ENCODE results near the gene CLCN6.
"Not testable (repeated sequence)": the region's sequence is repeated elsewhere in the genome, so short reads cannot be mapped to it uniquely, and the experiment has no call there.

CLCN6 gene

GRCh38 chr1:11795238-11795890 is 10.6 kb upstream of the CLCN6 start:
- no peak for DNase-seq

- DNase-seq = no peak
Observed at GRCh38 chr1:11796036-11796828, 9.8 kb upstream of the CLCN6 start.

- DNase-seq = no peak
Observed at GRCh38 chr1:11797525-11798216, 8.3 kb upstream of the CLCN6 start.

DNA sequence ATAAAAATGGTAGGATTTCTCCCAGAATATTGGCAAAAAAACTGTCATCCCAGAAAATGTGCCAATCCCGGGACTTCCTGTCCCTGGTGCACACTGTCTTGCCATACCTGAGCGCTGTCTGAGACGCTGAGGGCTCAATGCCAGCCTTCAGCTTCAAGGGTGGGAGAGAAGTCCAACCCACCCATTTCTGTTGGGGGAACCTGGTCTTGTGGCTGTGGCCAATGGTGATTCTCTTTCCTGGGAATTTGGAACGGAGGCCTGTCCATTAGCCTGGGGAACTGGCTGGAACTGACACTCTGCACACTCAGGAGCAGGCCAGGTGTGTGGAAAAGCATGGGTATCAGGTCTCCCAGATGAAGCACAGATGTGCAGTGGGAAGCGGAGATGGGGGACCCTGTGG is 6.9 kb upstream of the CLCN6 start:
- no peak for DNase-seq

GRCh38 chr1:11799896-11800295 is 6.1 kb upstream of the CLCN6 start:
- no peak for DNase-seq

DNA sequence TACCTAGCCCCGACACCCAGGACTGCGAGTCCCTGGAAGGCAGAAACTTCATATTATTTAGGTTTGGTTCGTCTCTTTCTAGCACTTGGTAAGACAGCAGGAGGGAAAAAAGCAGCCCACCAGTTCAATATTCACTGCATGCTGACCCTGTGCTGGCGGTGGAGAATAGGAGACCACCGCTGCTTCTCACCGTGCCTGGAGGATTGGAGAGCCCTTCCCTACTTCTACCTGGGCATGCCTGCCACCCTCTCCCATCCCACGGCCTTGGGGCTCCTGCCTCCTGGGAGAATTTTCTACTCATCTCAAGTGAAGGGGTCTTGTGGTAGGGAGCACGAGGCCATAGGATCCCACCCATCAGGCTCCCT is 5.6 kb upstream of the CLCN6 start:
- DNase-seq = no peak

DNA sequence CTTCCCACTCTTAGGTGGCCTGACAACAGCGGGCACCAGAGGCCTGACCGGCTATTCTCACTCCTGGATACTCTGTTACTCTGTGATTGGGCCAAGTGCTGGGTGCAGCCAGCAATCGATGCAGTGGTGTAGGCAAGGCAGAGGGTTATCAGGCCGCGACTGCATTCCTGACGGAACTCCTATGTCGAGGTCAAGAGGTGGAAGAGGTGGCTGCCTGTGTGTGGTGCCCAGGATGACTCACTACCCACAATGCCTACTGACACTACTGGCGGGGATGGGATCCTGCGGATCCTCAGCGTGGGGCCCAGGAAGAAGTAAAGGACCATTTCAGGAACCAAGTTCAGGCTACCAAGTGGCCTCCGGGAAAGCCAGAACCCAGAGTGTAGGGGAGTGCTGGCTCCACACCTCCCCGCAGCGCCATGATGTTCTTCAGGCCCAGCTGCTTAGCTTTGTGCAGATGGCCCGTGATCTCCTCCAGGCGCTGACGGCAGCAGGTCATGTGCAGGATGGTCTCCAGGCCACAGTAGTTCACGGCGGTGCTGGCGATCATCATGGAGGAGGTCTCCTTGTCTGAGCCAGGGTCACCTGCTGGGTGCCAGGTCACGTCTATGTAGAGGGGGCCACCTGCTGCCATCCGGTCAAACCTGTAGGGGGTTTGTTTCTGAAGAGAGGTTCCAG is 5.1 kb upstream of the CLCN6 start:
- no peak for DNase-seq

DNA sequence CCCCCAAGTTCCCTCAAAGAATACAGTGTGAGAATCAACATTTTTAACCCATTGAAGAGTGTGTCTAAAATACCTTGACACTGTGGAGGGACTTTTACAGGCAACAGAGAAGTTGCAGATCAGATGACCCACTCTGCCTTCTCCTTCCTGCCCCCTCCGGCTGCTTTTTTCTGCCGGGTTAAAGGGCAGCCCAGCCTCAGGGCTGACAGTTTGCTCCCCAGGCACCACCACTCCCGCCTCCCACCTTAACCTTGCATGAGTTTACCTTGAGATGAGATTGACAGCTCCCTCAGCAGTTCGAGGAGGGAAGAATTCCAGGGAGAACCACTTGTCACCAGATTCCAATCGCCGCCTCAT is 3.4 kb upstream of the CLCN6 start:
- no peak for DNase-seq

GRCh38 chr1:11802973-11803885 is 2.8 kb upstream of the CLCN6 start:
- DNase-seq = peak; percentile 82

DNA sequence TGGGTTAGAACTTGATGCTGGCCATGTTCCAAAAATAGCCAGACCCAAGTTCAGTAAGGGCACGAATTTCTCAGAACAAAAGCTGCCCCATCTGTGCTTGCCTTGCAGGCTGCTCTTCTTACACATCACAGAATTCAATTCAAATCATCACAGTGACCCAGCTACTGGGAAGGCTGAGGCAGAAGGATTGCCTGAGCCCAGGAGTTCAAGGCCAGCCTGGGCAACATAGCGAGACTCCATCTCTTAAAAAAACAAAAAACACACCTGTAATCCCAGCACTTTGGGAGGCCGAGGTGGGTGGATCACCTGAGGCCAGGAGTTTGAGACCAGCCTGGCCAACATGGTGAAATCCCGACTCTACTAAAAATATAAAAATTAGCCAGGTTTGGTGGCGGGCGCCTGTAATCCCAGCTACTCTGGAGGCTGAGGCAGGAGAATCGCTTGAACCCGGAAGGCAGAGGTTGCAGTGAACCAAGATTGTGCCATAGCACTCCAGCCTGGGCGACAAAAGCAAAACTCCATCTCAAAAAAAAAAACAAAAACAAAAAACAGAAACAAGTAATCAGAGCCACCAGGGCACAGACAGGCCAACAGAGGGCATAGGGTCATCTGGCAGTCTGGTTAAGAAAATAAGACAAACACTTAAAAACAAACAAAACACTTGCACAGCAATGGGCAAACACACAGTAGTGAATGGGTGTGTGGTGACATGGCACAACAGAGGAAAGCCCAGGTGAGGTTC is 1.9 kb upstream of the CLCN6 start:
- DNase-seq = not testable (repeated sequence)

GRCh38 chr1:11804666-11805421 is 1.1 kb upstream of the CLCN6 start:
- DNase-seq = peak; percentile 16

DNA sequence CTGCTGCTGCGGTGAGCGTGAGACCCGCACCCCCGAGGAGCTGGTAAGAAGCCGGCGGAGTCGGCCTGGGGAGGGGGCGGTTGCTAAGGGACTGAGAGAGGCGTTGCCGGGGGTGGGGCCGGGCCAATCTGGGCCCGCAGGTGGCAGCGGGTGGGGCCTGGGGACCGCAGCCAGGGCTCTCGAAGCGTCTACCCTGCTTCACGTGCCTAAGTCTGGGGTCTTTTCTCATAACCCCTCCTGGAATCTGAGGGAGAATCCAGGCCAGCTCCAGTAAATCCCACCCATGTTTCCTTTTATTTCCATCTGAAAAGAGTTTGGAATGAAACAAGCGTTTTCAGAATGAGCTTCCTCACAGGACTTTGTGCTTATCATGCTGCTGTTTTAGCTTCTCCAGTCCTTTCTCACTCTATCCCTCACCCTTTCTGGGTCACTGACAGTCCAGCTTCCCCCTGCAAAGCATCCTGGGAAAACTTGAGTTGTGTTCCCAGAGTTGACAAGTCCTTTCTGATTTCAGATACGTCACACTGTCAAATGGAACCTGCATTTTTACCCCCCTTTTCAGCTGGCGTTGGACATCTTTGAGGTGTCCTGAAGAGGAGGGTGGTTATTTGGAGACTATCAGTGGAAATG is 431 bp downstream of the CLCN6 start:
- no peak for DNase-seq

GRCh38 chr1:11807133-11807532 is 1.1 kb downstream of the CLCN6 start:
- DNase-seq = no peak

- DNase-seq = no peak
Observed at GRCh38 chr1:11813021-11813420, 7.0 kb downstream of the CLCN6 start.

DNA sequence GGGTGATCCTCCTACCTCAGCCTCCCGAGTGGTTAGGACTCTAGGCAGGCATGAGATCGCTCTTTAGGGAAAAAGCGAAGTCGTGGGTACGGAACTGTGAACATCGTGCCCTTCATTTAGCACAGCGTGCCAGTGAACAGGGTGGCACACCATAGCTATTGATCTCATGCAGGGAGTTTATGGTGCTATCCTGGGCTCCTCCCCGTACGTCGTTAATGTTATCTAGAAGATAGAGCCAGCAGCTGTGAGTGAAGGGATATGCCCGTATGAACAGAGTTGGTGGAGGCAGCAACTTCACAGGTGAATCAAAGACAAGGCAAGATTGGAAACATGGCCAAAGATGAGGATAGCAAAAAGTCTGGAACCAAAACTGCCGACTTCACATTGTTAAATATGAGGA is 11.2 kb downstream of the CLCN6 start:
- DNase-seq = no peak

DNA sequence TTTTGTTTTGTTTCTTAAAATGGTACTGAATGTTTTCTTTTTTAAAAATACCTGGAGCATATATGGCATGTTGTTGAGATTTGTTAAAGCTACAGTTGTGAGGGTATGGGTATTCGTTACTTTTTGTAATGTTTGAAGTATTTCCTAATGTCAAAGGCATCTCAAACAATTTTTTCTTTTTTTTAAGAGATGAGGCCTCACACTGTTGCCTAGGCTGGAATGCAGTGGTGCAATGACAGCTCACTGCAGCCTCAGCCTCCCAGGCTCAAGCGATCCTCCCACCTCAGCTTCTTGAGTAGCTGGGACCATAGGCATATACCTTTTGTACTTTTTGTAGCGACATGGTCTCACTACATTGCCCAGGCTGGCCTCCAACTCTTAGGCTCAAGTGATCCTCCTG is 16.1 kb downstream of the CLCN6 start:
- DNase-seq = no peak

DNA sequence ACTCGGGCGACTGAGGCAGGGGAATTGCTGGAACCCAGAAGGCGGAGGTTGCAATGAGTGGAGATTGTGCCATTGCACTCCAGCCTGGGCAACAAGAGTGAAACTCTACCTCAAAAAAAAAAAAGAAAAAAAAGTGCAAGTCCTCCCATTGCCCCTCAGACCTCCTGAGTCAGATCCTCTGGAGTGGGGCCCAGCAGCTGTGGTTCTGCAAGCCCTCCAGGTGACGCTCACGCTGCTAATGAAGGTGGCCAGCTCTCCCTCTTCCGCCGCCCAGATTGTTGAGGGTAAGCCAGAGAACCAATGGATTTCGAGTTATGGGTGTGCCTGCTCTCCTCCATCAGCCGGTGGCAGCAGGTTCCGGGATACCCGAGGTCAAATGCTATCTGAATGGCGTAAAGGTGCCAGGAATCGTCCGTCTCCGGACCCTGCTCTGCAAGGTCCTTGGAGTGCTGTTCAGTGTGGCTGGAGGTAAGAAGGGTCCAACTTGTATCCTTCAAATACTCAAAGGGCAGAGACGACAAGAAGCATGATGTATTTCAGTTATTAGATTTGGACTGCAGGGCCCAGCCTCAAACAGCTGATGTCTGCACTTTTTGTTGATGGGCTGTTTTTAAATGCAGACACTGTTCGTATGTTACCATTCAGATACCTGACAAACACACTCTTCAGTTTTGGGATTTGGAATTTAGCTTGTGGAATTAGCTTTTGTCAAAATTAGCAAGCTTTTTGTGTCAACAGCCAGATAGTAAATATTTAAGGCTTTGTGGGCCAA is 17.6 kb downstream of the CLCN6 start:
- no peak for DNase-seq

DNA sequence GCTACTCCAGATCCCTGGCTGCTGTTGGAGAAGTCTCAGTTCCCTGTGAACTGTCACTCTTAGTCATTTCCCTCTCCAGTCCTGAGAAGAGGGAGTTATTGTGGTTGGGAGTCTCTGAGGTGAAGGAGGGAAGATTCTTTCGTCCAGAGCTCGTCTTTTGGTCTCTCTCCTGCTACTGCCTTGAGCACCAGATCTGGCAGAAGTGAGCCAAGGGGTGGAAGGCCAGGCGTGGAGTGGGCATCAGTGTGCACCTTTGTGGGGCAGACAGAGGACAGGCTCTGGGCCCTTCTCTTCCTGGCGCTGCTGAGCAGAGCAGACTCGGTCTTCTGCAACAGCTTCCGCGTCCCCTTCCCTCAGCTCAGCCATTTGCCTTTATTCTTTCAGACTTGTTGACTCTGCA is 19.1 kb downstream of the CLCN6 start:
- DNase-seq = no peak

DNA sequence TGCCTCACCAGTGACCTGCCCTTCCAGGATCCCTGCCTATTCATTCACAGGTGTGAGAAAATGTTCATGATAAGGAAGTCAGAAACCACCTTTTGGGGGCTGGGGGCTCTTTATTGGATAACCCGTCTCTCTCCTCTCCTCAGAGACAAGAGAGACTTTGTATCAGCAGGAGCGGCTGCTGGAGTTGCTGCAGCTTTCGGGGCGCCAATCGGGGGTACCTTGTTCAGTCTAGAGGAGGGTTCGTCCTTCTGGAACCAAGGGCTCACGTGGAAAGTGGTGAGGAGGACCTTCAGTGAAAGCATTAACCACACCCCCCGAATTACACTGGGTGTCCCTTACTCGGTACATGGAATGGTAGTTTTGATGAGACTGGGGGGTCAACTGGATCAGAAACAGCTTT is 21.0 kb downstream of the CLCN6 start:
- DNase-seq = no peak

DNA sequence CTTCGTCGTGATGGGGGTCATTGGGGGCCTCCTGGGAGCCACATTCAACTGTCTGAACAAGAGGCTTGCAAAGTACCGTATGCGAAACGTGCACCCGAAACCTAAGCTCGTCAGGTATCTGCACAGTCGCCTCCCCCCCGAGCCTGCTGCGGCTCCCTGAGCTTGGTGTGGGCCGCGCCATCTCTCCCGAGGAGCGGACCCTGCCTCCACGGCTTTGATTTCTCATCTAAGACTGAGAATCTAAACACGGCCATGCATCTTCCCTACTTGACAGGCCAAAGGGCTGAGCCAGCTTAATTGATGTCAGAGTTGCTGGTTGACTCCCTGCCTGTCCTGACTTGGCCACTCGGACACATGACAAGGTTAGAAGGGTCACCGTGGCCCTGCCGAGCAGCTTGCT is 22.5 kb downstream of the CLCN6 start:
- DNase-seq = no peak

All from NCI-H1694 treated with DMSO at 0.1 percent for 48 hours (cell line).